IPS-15b (cell line): ENCODE results near the gene RAD51B.
A peak's percentile ranks its signal among the peaks of the same experiment; 100 is the strongest.

Source experiments
- H3K27me3 ChIP-seq: one replicate; pipeline ENCODE4 v1.6.1; 2013; ENCODE audit warnings: low read length; ENCODE audit not compliant: control insufficient read depth, insufficient read depth
- H3K36me3 ChIP-seq: one replicate; pipeline ENCODE4 v1.6.1; 2013; ENCODE audit warnings: low read length; ENCODE audit not compliant: control insufficient read depth, insufficient read depth
- H3K4me1 ChIP-seq: one replicate; pipeline ENCODE4 v1.6.1; 2013; ENCODE audit warnings: mild to moderate bottlenecking, low read length; ENCODE audit not compliant: control insufficient read depth, insufficient read depth
- H3K4me3 ChIP-seq: one replicate; pipeline ENCODE4 v1.5.1; 2013; ENCODE audit warnings: low read depth, low read length
- H3K9ac ChIP-seq: one replicate; pipeline ENCODE4 v1.6.1; 2013; ENCODE audit warnings: low read depth, mild to moderate bottlenecking, low read length
- H3K9me3 ChIP-seq: one replicate; pipeline ENCODE4 v1.6.1; 2013; ENCODE audit warnings: mild to moderate bottlenecking, low read length; ENCODE audit not compliant: control insufficient read depth, insufficient read depth

RAD51B gene

GRCh38 chr14:68632054-68632895 is 812.7 kb downstream of the RAD51B start:
- Histone ChIP-seq H3K36me3 (peaks cover 2% of the 10 kb centered on the region), H3K9me3 (no peaks in the 10 kb centered on the region), H3K4me3 (no peak overlapping the region), H3K27me3 (peaks cover 2% of the 10 kb centered on the region), H3K9ac (no peak overlapping the region), H3K4me1 (peaks cover 11% of the 10 kb centered on the region)

GRCh38 chr14:68633131-68633991 is 813.8 kb downstream of the RAD51B start:
- Histone ChIP-seq H3K4me1 (peaks cover 11% of the 10 kb centered on the region), H3K36me3 (peaks cover 2% of the 10 kb centered on the region), H3K4me3 (no peak overlapping the region), H3K9ac (no peak overlapping the region), H3K27me3 (no peaks in the 10 kb centered on the region), H3K9me3 (no peaks in the 10 kb centered on the region)

- Histone ChIP-seq H3K36me3 (peaks cover 2% of the 10 kb centered on the region), H3K4me1 (peaks cover 6% of the 10 kb centered on the region)
Observed at GRCh38 chr14:68634332-68634731, 814.8 kb downstream of the RAD51B start.

GRCh38 chr14:68634874-68635595 is 815.5 kb downstream of the RAD51B start:
- Histone ChIP-seq H3K36me3 (peaks cover 2% of the 10 kb centered on the region), H3K4me1 (peaks cover 2% of the 10 kb centered on the region), H3K9ac (no peak overlapping the region), H3K4me3 (no peak overlapping the region), H3K27me3 (no peaks in the 10 kb centered on the region), H3K9me3 (no peaks in the 10 kb centered on the region)

More at GRCh38 chr14:68634332-68634731, 814.8 kb downstream of the RAD51B start:
- no peaks in the 10 kb centered on the region for H3K9me3 ChIP-seq
- no peaks in the 10 kb centered on the region for H3K27me3 ChIP-seq
- no peak overlapping the region for H3K9ac ChIP-seq
- no peak overlapping the region for H3K4me3 ChIP-seq

- Histone ChIP-seq H3K4me3 (no peak overlapping the region), H3K9me3 (no peaks in the 10 kb centered on the region), H3K9ac (no peak overlapping the region), H3K27me3 (no peaks in the 10 kb centered on the region), H3K4me1 (peaks cover 2% of the 10 kb centered on the region), H3K36me3 (peaks cover 2% of the 10 kb centered on the region)
Observed at GRCh38 chr14:68636597-68636996, 817.0 kb downstream of the RAD51B start.

GRCh38 chr14:68637106-68638021 is 817.8 kb downstream of the RAD51B start:
- Histone ChIP-seq H3K36me3 (peaks cover 2% of the 10 kb centered on the region), H3K27me3 (no peaks in the 10 kb centered on the region), H3K4me3 (no peak overlapping the region), H3K9me3 (no peaks in the 10 kb centered on the region), H3K9ac (no peak overlapping the region), H3K4me1 (peaks cover 2% of the 10 kb centered on the region)

GRCh38 chr14:68638141-68638999 is 818.8 kb downstream of the RAD51B start:
- H3K27me3 ChIP-seq, result no peaks in the 10 kb centered on the region
- peaks cover 2% of the 10 kb centered on the region for H3K36me3 ChIP-seq
- H3K9ac ChIP-seq, result no peak overlapping the region
- H3K4me1 ChIP-seq, result peaks cover 2% of the 10 kb centered on the region
- H3K9me3 ChIP-seq, result no peaks in the 10 kb centered on the region
- no peak overlapping the region for H3K4me3 ChIP-seq

GRCh38 chr14:68639000-68639757 is 819.6 kb downstream of the RAD51B start:
- Histone ChIP-seq H3K27me3 (no peaks in the 10 kb centered on the region), H3K36me3 (peaks cover 2% of the 10 kb centered on the region), H3K9me3 (no peaks in the 10 kb centered on the region), H3K9ac (peak overlapping the region; percentile 12), H3K4me3 (no peak overlapping the region), H3K4me1 (peaks cover 2% of the 10 kb centered on the region)

GRCh38 chr14:68639758-68640574 is 820.4 kb downstream of the RAD51B start:
- H3K4me3 ChIP-seq, result no peak overlapping the region
- no peaks in the 10 kb centered on the region for H3K36me3 ChIP-seq
- H3K4me1 ChIP-seq, result peaks cover 2% of the 10 kb centered on the region
- no peak overlapping the region for H3K9ac ChIP-seq
- H3K27me3 ChIP-seq, result no peaks in the 10 kb centered on the region
- H3K9me3 ChIP-seq, result no peaks in the 10 kb centered on the region
